ENCODE measurements around the gene TLR8.

The TLR8 gene

GRCh38 chrX:12906046-12906761, at the start of gene TLR8:
TSS of gene TLR8 (plus strand) at chrX:12906620. CDS start at chrX:12906707, 87 bp downstream.
- no peak within 1 kb of the TSS for H3K4me2 ChIP-seq (ENCODE audit: low read length)
- H3K36me3 ChIP-seq (ENCODE audit: control insufficient read depth, insufficient read depth, low read length), result no peaks in the 10 kb centered on the region
- no peaks in the 10 kb centered on the region for H3K27me3 ChIP-seq (ENCODE audit: control insufficient read depth, insufficient read depth, low read length)
- H3K79me2 ChIP-seq, result no peaks in the 10 kb centered on the region
- no peak within 1 kb of the TSS for H2AFZ ChIP-seq
- H3K4me1 ChIP-seq, result no peaks in the 10 kb centered on the region
- H3K4me3 ChIP-seq (ENCODE audit: low read depth, low read length), result no peak within 1 kb of the TSS
- no peaks in the 10 kb centered on the region for H3K9me3 ChIP-seq (ENCODE audit: control insufficient read depth, low read length)
- H3K27ac ChIP-seq, result no peak within 1 kb of the TSS
- no peak for TF ChIP-seq CTCF (IDR thresholded peaks at IDR 0.05)
- no peak within 1 kb of the TSS for H3K9ac ChIP-seq

GRCh38 chrX:12865359-12865758, 41.1 kb upstream of the TLR8 start:
- H3K4me2 ChIP-seq (ENCODE audit: low read length), result no peak overlapping the region
- no peak overlapping the region for H3K27ac ChIP-seq
- TF ChIP-seq CTCF (IDR thresholded peaks at IDR 0.05), result no peak
- no peaks in the 10 kb centered on the region for H3K27me3 ChIP-seq (ENCODE audit: control insufficient read depth, insufficient read depth, low read length)
- no peaks in the 10 kb centered on the region for H3K36me3 ChIP-seq (ENCODE audit: control insufficient read depth, insufficient read depth, low read length)
- no peaks in the 10 kb centered on the region for H3K79me2 ChIP-seq
- H3K4me1 ChIP-seq, result no peaks in the 10 kb centered on the region
- H3K9me3 ChIP-seq (ENCODE audit: control insufficient read depth, low read length), result no peaks in the 10 kb centered on the region
- no peak overlapping the region for H3K9ac ChIP-seq
- no peak overlapping the region for H3K4me3 ChIP-seq (ENCODE audit: low read depth, low read length)
- no peak overlapping the region for H2AFZ ChIP-seq

- no peaks in the 10 kb centered on the region for H3K27me3 ChIP-seq (ENCODE audit: control insufficient read depth, insufficient read depth, low read length)
- TF ChIP-seq CTCF (IDR thresholded peaks at IDR 0.05), result no peak
- H3K4me2 ChIP-seq (ENCODE audit: low read length), result no peak within 1 kb of the TSS
- H3K9me3 ChIP-seq (ENCODE audit: control insufficient read depth, low read length), result no peaks in the 10 kb centered on the region
- no peak within 1 kb of the TSS for H3K4me3 ChIP-seq (ENCODE audit: low read depth, low read length)
- no peaks in the 10 kb centered on the region for H3K79me2 ChIP-seq
- no peaks in the 10 kb centered on the region for H3K36me3 ChIP-seq (ENCODE audit: control insufficient read depth, insufficient read depth, low read length)
- no peaks in the 10 kb centered on the region for H3K4me1 ChIP-seq
- no peak within 1 kb of the TSS for H2AFZ ChIP-seq
- no peak within 1 kb of the TSS for H3K27ac ChIP-seq
- no peak within 1 kb of the TSS for H3K9ac ChIP-seq
These were observed 39.7 kb upstream of the TLR8 start, which contains the start of gene TLR7 for GRCh38 chrX:12866451-12867377. TSS of gene TLR7 (plus strand) at chrX:12867072. CDS start at chrX:12867579, 507 bp downstream.

GRCh38 chrX:12867685-12868084, 38.7 kb upstream of the TLR8 start:
- Histone ChIP-seq H2AFZ (no peak overlapping the region), H3K27ac (no peak overlapping the region), H3K36me3 (ENCODE audit: control insufficient read depth, insufficient read depth, low read length) (no peaks in the 10 kb centered on the region), H3K79me2 (no peaks in the 10 kb centered on the region), H3K27me3 (ENCODE audit: control insufficient read depth, insufficient read depth, low read length) (no peaks in the 10 kb centered on the region), H3K9me3 (ENCODE audit: control insufficient read depth, low read length) (no peaks in the 10 kb centered on the region), H3K9ac (no peak overlapping the region), H3K4me3 (ENCODE audit: low read depth, low read length) (no peak overlapping the region), H3K4me2 (ENCODE audit: low read length) (no peak overlapping the region), H3K4me1 (no peaks in the 10 kb centered on the region)
- TF ChIP-seq CTCF (IDR thresholded peaks at IDR 0.05), result no peak

Data from parathyroid adenoma (tissue), 2 donors.